HG03571 (cell line): ENCODE measurements around the gene EXT2.

Experiments used
- ATAC-seq: cut with Tn5 transposase; IDR thresholded peaks from one replicate; pipeline ENCODE4 v1.9.1; 2021; ENCODE audit not compliant: unreplicated experiment

Gene EXT2

DNA sequence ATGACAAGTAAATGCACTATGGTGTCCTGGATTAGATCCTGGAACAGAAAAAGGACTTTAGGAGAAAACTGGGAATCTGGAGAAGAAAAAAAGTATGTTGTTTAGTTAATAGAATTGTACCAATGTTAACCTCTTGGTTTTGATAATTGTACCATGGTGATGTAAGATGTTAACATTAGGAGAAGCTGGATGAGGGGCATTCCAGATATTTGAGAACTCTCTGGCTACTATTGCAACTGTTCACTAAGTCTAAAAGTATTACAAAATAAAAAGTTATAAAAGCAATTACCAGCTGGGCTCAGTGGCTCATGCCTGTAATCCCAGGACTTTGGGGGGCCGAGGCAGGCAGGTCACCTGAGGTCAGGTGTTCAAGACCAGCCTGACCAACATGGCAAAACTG, 66.5 kb downstream of the EXT2 start:
- ATAC-seq = no peak

DNA sequence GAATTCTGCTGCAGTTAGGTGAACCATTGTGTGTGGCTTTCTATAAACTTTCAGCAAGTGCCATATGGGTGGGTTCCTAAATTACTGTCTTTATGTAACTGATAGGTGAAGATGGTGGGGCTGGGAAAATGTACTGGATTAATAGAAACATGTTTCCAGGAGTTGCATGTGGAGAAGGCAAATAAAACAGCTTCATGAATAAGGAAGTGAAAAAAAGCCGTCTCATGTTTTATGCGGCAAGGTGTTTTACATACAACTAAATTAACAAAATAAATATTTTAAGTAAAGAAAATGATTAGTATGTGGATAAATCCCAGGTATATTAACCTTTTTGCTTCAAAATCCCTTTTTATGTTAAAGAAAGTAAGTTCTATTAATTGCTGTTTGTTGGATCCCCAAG, 67.2 kb downstream of the EXT2 start:
- ATAC-seq = no peak

DNA sequence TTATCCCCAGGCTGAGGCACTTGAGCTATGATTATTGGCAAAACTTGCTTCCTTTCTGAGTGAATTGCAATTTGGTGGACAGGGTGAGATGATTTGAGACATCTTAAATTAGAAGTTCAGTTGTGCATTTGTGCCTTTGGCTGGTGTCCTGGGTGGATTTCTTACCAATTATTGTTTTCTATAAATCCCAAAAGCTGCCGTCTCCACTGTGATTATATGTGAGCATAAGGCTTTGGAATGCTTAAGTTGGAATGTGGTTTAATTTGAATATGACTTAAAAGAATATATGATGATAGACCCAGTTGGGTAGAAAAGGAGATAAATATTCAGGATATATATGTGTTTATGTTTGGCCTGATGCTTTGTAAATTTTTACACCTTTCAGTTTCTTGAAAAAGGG, 70.0 kb downstream of the EXT2 start:
- no peak for ATAC-seq

GRCh38 chr11:44167046-44167445, 71.6 kb downstream of the EXT2 start:
- ATAC-seq = no peak

DNA sequence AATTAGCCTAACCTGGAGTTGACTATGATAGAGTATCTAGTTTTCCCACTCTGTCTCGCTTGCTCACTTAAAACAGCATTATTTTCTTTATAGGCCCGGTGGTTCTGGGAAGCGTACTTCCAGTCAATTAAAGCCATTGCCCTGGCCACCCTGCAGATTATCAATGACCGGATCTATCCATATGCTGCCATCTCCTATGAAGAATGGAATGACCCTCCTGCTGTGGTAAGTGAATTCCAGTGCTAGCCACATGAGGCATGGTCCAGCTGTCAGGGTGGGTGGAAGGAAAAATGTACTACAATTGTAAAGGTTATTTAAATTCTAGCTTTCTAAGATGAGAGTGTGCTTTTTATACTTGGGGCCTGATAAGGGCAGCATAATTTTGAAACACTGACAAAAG, 76.0 kb downstream of the EXT2 start:
- ATAC-seq = no peak

DNA sequence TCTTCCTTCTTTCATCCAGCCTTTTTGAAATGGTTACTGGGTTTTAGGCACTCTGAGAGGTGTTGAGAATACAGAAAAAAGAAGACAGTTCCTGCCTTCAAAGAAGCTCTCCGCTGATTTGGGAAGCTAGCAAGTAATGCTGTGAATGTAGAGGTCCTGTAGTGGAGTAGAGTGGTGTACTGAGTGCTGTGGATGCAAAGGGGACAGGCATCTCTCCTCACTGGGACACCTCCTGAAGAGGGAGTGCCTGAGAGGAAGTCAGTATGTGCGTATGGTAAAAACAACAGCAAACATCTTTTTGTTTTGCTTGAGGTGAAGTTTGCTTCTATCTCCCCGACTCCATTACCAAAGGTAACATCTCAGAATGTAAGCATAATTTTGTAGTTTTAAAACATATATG, 77.5 kb downstream of the EXT2 start:
- no peak for ATAC-seq

DNA sequence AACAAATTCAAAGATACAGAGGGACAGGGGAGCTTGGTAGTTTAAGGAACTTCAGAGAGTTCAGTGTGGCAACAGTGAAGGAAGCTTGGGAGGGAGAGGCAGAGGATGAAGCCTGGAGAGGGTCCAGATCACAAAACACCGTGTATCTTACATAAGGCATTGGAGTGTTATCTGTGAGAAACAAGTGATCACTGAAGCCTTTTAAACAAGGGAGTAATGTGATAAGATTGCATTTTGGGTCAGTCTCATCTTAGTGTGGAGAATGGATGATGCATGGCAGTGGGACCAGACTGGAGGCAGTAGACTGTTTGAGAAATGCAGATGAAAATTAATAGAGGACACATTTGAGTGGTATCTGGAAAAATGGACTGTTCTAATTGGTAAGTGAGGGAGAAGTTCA, 79.4 kb downstream of the EXT2 start:
- ATAC-seq = no peak

DNA sequence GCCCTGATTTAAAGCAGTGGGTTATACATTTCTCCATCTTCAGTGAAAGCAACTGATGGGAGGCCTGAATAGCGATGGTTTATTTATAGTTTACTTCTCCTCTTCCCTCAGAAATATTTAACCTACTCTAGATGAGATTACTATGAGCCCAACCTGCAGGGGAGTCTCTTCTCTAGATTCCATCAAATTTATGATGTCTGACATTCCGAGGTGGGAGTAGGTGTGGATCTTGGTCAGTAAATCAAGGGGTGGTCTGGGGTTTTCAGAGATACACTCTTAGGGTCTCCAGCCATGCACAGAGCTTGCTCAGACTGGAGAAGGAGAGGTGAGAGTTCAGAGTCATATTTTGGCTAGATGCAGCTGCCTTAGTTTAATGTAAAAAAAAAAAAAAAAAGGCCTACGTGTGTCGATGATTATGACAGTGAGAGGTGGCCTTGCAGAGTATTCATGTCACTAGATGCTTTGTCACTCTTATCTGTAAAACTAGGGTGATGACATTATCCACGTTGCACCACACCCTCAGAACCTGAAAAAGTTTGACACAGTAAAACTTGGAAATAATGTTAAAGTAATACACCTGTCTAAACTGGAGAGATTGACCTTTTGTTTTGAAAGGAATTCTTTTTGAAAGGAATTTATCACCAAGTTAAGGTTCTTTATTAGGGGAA, 81.2 kb downstream of the EXT2 start:
- no peak for ATAC-seq

DNA sequence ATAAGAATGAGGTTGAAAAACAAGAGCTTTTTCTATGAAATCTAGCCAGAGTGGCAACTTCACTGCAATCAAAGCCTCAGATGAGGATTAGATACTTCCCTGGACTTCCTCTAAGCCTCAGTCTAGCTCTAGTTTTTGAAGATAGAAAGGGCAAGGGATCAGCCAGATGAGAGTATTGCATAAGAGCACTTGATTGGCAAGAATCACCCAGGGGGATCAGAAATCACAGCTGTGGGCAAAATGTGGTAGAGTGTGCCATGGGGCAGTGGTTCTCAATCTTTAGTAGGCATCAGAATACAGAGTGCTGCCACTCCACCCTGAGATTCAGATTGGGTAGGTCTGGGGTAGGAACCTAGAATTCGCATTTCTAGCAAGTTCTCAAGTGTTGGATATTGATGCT, 82.4 kb downstream of the EXT2 start:
- no peak for ATAC-seq

GRCh38 chr11:44178381-44178780, 82.9 kb downstream of the EXT2 start:
- no peak for ATAC-seq

DNA sequence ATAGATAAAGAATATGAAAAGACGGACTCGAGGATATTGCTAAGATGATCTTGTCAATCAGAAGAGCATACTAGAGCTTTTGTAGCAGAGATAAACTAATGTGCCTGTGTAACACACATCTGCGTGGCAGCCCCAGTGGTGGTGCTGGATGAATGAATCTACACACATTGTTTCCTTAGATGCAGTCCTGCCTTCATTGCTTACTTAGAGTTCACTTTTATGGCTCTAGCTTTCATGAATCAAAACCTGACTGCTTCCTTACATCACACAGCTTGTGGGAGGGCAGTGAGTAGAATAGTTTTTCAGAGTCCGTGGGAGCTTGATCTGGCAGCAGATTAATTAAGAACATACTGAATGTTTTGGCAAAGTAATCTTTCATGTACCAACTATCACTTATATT, 83.7 kb downstream of the EXT2 start:
- no peak for ATAC-seq

GRCh38 chr11:44180107-44180506, 84.6 kb downstream of the EXT2 start:
- ATAC-seq = no peak

GRCh38 chr11:44185522-44185921, 90.0 kb downstream of the EXT2 start:
- ATAC-seq = no peak

- no peak for ATAC-seq
Measured at GRCh38 chr11:44186321-44186930, 90.9 kb downstream of the EXT2 start.

DNA sequence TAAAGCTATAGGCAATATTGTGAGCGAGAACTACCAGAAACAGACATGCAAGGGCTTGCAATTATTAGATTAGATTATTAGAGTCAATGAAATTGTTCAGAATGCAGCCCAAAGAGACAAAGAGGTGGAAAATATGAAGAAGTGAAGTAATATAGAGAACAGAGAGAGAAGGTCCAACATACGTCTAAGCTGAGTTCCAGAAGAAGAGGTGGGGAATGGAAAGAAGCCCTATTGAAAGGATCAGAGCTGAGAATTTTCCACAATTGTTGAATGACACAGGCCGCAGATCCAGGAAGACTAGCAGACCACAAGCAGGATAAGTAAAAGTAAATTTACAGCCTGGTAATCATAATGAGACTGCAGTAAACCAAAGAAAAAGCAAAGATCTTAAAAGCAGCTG, 93.2 kb downstream of the EXT2 start:
- ATAC-seq = no peak

GRCh38 chr11:44189986-44190882, 94.8 kb downstream of the EXT2 start:
- no peak for ATAC-seq

- ATAC-seq = no peak
Measured at GRCh38 chr11:44190883-44191230, 95.4 kb downstream of the EXT2 start.

DNA sequence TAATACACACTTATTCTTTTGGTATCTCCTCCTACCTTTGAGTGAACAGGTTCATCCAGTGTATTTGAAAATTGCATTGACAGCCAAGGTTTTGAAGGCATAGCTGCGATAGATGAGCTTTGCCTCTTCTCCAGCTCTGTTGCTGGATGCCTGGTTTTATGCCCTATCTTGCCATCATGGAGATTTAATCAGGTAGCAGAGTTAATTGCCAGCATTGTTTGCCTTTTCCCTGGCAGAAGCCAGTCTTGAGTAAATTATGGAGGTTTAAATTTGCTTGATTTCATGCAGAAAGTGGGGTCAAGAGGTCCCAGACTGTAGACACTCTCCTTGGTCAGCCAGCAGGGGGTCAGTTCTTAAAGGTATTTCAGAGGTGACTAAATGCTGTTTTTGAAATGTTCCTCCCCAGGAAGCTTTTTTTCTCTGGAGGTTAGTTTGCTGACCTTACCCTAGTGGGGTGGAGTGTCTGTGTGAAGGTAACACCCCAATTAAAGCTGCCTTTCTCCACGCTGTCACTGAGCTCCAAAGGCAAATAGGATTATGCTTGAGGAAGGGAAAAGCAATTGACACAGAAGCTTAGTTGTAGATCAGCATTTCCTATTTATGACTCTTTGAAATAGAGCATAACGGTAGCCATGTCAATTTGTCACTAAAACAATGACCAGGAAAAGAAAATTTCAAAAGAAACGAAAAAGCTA, 96.0 kb downstream of the EXT2 start:
- ATAC-seq = no peak

DNA sequence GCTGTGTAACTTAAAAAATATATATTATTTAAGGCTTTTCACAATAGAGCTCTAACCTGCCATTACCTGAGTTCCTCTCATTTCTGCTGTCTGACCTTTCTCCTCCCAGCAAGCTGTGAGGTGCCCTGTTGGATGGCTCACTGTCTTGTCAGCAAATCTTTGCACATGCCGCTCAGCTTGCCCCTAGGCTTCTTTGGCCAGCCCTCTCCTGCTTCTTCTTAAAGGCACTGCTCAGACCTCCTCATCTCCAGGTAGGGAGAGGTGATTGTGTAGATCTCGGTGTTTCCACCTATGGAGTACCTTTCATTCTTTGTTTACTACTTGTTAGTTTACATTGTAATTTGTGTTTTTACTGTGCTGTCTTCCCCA, 96.5 kb downstream of the EXT2 start:
- ATAC-seq = no peak

DNA sequence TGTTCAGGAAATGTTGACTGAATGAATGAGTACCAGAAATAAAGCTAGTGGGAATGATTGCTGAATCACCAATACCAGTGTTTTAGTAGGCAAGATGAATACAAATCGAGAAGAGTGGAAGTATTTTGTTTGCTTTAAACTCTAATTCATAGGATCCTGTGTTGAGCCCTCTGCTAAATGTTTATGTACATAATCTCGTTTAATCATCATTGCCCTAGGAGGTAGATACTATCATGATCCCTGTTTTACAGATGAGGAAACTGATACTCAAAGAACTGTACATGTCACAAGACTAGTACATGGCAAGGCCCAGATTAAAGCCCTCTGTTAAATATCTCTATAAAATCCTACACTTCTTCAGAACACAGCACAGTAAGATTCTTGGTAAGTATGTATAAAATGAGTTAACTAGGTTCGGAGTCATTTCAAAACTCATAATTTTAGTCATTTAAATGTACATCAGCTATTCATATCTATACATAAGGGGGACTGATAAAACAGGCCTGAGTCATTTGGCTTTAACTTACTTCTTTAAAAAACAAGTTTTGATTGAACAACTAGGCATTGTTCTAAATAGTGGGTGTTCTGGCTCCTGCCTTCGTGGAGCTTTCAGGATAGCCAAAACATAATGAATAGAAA, 97.1 kb downstream of the EXT2 start:
- ATAC-seq = no peak

- no peak for ATAC-seq
Measured at GRCh38 chr11:44193856-44194255, 98.4 kb downstream of the EXT2 start.
